ENCODE measurements around the gene ADCK2. TPM values are rescaled to one million over a fixed set of nuclear protein-coding genes. Genes with fewer than 3 reads are reported as not detected.

ADCK2 gene
- total RNA-seq, 1 donor from 2014 or later: 37.6 TPM

DNA sequence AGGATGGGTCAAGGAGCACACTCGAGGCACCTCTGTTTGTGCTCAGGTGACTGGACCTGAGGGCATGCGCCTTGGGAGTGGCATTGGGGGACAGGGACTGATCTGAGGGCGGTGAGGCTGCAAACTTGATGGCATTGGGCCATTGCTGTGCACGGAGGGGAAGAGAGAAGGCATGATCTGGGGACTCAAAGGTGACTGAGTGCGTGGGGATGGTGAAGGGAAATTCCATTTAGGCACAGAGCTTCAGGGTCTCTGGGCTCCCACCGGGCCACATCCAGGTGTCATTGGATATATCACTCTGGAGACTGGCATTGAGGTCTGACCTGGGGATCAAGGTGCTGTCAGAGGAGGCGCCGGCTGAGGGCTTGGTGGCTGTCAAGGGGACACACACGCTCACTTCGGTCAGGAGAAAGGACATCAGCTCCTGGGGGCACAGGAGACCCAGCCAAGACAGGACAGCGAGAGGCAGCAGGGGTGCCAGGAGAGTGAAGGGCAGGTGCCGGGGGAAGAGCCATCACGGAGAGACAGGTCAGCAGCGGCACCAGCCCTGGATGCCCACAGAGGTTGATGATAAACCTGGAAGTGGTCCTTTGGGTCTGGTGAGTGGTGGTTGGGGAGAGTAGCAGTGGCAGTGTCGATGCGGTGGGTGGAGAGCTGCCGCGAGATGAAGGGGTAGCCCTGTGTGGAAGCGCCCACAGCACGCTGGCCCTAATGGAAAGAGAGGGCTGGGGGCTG, 5.5 kb downstream of the ADCK2 start:
- Mint-ChIP-seq H3K27ac (ENCODE audit: unreplicated experiment) (no peak overlapping the region), H3K9me3 (ENCODE audit: unreplicated experiment) (no peaks in the 10 kb centered on the region), H3K4me1 (ENCODE audit: unreplicated experiment) (peaks cover 40% of the 10 kb centered on the region)

DNA sequence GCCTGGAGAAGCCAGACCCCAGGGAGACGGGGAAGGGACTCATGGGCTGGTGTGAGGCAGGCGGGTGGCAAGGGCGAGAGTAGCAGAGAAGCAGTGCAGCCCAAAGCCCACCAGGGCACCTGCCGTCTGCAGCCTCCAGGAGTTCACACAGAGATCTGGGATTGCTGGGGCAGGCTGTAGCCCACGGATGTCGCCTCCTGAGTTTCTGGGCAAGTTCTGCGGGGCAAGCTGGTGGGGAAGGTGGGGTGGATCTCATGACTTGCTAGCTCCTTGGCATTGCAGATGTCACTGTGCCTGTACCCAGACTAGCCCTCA, 6.0 kb downstream of the ADCK2 start:
- Mint-ChIP-seq H3K4me1 (ENCODE audit: unreplicated experiment) (peaks cover 42% of the 10 kb centered on the region), H3K27me3 (ENCODE audit: unreplicated experiment) (peaks cover 10% of the 10 kb centered on the region), H3K27ac (ENCODE audit: unreplicated experiment) (no peak overlapping the region), H3K36me3 (ENCODE audit: low read depth, unreplicated experiment) (peaks cover 43% of the 10 kb centered on the region), H3K9me3 (ENCODE audit: unreplicated experiment) (no peaks in the 10 kb centered on the region), H3K4me3 (ENCODE audit: unreplicated experiment) (no peak overlapping the region)
- TF ChIP-seq, protein P1, sequence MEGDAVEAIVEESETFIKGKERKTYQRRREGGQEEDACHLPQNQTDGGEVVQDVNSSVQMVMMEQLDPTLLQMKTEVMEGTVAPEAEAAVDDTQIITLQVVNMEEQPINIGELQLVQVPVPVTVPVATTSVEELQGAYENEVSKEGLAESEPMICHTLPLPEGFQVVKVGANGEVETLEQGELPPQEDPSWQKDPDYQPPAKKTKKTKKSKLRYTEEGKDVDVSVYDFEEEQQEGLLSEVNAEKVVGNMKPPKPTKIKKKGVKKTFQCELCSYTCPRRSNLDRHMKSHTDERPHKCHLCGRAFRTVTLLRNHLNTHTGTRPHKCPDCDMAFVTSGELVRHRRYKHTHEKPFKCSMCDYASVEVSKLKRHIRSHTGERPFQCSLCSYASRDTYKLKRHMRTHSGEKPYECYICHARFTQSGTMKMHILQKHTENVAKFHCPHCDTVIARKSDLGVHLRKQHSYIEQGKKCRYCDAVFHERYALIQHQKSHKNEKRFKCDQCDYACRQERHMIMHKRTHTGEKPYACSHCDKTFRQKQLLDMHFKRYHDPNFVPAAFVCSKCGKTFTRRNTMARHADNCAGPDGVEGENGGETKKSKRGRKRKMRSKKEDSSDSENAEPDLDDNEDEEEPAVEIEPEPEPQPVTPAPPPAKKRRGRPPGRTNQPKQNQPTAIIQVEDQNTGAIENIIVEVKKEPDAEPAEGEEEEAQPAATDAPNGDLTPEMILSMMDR (IDR thresholded peaks at IDR 0.05; ENCODE audit: unreplicated experiment): no peak
- DNase-seq (ENCODE audit: low spot score): no peak

More for the DNA sequence above, 5.5 kb downstream of the ADCK2 start:
- DNase-seq (ENCODE audit: low spot score): no peak
- Mint-ChIP-seq H3K27me3 (ENCODE audit: unreplicated experiment) (peaks cover 11% of the 10 kb centered on the region), H3K4me3 (ENCODE audit: unreplicated experiment) (peak overlapping the region; percentile 20), H3K36me3 (ENCODE audit: low read depth, unreplicated experiment) (peaks cover 41% of the 10 kb centered on the region)
- TF ChIP-seq, protein P1 (IDR thresholded peaks at IDR 0.05; ENCODE audit: unreplicated experiment): no peak

DNA sequence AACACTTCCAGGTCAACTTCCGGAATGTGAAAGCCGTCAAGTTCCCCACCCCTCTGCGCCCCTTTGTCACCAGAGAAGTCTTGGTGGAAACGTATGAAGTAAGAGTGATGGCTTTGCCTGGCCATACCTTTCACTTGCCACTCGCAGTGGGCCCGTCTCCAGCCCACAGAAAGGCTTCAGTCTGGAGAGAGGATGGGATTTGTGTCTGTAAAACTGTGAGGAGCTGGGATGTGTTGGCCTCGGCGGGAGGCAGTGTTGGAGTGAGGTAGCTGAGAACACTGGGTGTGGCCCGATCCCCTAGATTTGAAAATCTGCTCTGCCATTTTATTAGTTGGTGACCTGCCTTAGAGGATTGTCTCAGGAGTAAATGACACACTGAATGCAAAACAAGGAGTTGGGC, 6.4 kb downstream of the ADCK2 start:
- Mint-ChIP-seq H3K9me3 (ENCODE audit: unreplicated experiment) (no peaks in the 10 kb centered on the region), H3K27me3 (ENCODE audit: unreplicated experiment) (peaks cover 11% of the 10 kb centered on the region), H3K36me3 (ENCODE audit: low read depth, unreplicated experiment) (peaks cover 46% of the 10 kb centered on the region), H3K4me1 (ENCODE audit: unreplicated experiment) (peaks cover 42% of the 10 kb centered on the region), H3K4me3 (ENCODE audit: unreplicated experiment) (peak overlapping the region; percentile 74), H3K27ac (ENCODE audit: unreplicated experiment) (no peak overlapping the region)
- DNase-seq (ENCODE audit: low spot score): no peak
- TF ChIP-seq, protein P1 (IDR thresholded peaks at IDR 0.05; ENCODE audit: unreplicated experiment): no peak

DNA sequence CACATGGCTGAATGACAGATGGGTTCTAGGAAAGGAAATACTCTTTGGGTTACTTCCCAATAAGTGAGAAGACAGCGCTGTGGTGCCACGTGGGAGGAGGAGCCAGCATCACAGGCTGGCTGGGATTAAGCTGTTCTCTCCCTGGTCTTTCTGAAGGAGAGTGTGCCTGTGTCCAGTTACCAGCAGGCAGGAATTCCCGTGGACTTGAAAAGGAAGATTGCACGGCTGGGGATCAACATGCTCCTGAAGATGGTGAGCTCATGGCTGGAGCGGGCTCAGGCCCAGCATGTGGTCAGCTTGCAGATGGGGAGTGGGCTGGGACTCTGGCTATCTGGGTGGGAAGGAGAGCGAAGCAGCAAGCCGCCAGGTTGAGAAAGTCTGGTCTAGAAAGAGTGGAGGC, 8.1 kb downstream of the ADCK2 start:
- Mint-ChIP-seq H3K9me3 (ENCODE audit: unreplicated experiment) (no peaks in the 10 kb centered on the region), H3K27ac (ENCODE audit: unreplicated experiment) (peak overlapping the region; percentile 41), H3K4me3 (ENCODE audit: unreplicated experiment) (peak overlapping the region; percentile 9), H3K27me3 (ENCODE audit: unreplicated experiment) (peaks cover 8% of the 10 kb centered on the region), H3K4me1 (ENCODE audit: unreplicated experiment) (peaks cover 38% of the 10 kb centered on the region), H3K36me3 (ENCODE audit: low read depth, unreplicated experiment) (peaks cover 49% of the 10 kb centered on the region)
- no peak for DNase-seq (ENCODE audit: low spot score)
- TF ChIP-seq, protein P1 (IDR thresholded peaks at IDR 0.05; ENCODE audit: unreplicated experiment): no peak

DNA sequence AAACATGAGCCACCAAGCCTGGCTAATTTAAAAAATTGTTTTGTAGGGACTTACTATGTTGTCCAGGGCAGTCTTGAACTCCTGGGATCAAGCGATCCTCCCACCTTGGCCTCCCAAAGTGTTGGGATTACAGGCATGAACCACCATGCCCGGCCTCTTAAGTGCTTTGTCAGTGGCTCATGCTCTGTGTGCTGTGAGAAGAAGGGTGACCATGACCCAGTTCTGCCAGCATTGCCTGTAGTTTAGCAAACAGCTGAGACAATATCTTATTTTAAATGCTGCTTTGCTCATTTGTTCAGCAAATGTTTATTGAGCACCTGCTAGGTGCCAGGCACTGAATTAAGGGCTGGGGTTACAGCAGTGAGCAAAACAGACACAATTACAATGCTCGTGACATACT, 9.0 kb downstream of the ADCK2 start:
- DNase-seq (ENCODE audit: low spot score): no peak

More for the DNA sequence above, 9.0 kb downstream of the ADCK2 start:
- H3K4me3 Mint-ChIP-seq (ENCODE audit: unreplicated experiment): no peak overlapping the region
- peaks cover 45% of the 10 kb centered on the region for H3K36me3 Mint-ChIP-seq (ENCODE audit: low read depth, unreplicated experiment)
- H3K27me3 Mint-ChIP-seq (ENCODE audit: unreplicated experiment): peaks cover 8% of the 10 kb centered on the region
- H3K9me3 Mint-ChIP-seq (ENCODE audit: unreplicated experiment): no peaks in the 10 kb centered on the region
- peaks cover 34% of the 10 kb centered on the region for H3K4me1 Mint-ChIP-seq (ENCODE audit: unreplicated experiment)
- TF ChIP-seq, protein P1 (IDR thresholded peaks at IDR 0.05; ENCODE audit: unreplicated experiment): no peak
- no peak overlapping the region for H3K27ac Mint-ChIP-seq (ENCODE audit: unreplicated experiment)

Measured in endothelial cell (in vitro differentiated cells).